ENCODE results near the gene CCDC92. TPM values are rescaled to one million over a fixed set of nuclear protein-coding genes. Genes with fewer than 3 reads are reported as not detected.

The CCDC92 gene
- total and polyA plus RNA-seq, 2 donors (not counting 1 experiment from before 2014, with no cell fraction given), result 26.6 to 36.2 TPM

DNA sequence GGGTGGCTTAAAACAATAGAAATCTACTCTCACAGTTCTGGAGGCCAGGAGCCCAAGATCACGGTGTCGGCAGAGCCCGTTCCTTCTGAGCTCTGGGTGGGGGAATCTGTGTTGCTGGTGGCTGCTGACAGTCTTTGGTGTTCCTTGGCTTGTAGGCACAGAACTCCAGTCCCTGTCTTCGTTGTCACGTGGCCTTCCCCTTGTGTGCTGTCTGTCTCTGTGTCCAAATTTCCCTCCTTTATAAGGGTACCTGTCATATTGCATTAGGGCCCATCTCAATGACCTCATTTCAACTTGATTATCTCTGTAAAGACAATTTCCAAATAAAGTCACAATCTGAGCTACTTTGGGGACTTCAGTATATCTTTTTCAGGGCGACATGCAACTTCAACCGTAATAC lies 81.6 kb downstream of the CCDC92 start:
- H3K4me2 ChIP-seq (replicated peaks; ENCODE audit: low read depth, low read length, poor library complexity, severe bottlenecking), result no peak overlapping the region
- no peaks in the 10 kb centered on the region for H3K9me3 Mint-ChIP-seq (ENCODE audit: insufficient read depth)
- no peaks in the 10 kb centered on the region for H3K4me1 Mint-ChIP-seq
- H3K9ac ChIP-seq (ENCODE audit: low read length), result no peak overlapping the region
- no peaks in the 10 kb centered on the region for H3K27me3 ChIP-seq (replicated peaks in 1 of 4; ENCODE audit: control extremely low read depth in 1 of 4, control insufficient read depth in 3 of 4, insufficient read depth in 4 of 4, low read length in 3 of 4)
- intact Hi-C loops (cut with micrococcal nuclease), result no loop called here
- H3K27ac Mint-ChIP-seq, result no peak overlapping the region
- peaks cover 4% of the 10 kb centered on the region for H3K27me3 Mint-ChIP-seq
- H3K9me3 ChIP-seq (ENCODE audit: control extremely low read depth in 1 of 3, control insufficient read depth in 2 of 3, insufficient read depth in 1 of 3, low read length in 2 of 3), result peaks cover 0 to 4% (median 0%) of the 10 kb centered on the region in 3 donors
- H3K4me3 Mint-ChIP-seq, result no peak overlapping the region
- no peak overlapping the region for H3K27ac ChIP-seq (ENCODE audit: low read length in 2 of 2)
- 97% methylated on average over 7 of the region's 7 CpGs for WGBS (ENCODE audit: insufficient coverage)
- H4K20me1 ChIP-seq (ENCODE audit: control insufficient read depth, insufficient read depth, low read length, poor library complexity, severe bottlenecking), result no peaks in the 10 kb centered on the region
- no peak overlapping the region for H3K4me3 ChIP-seq (ENCODE audit: control extremely low read depth in 1 of 5, extremely low read depth in 1 of 5, insufficient read depth in 1 of 5, low read depth in 2 of 5, low read length in 4 of 5)
- ATAC-seq (ENCODE audit: low read depth) (no peak), DNase-seq (no peak)
- CTCF ChIA-PET, result no interaction called here
- no peaks in the 10 kb centered on the region for H3K36me3 ChIP-seq (replicated peaks in 1 of 2; ENCODE audit: control extremely low read depth in 1 of 2, control insufficient read depth in 1 of 2, extremely low read depth in 1 of 2, insufficient read depth in 2 of 2, low read length in 1 of 2)
- H2AFZ ChIP-seq (ENCODE audit: insufficient read depth, low read depth, low read length, poor library complexity, severe bottlenecking), result no peak overlapping the region
- H3K4me1 ChIP-seq (ENCODE audit: control insufficient read depth in 2 of 2, insufficient read depth in 2 of 2, low read length in 2 of 2), result no peaks in the 10 kb centered on the region
- no peaks in the 10 kb centered on the region for H3K79me2 ChIP-seq (ENCODE audit: control insufficient read depth, insufficient read depth, low read length)
- TF ChIP-seq, protein P1, sequence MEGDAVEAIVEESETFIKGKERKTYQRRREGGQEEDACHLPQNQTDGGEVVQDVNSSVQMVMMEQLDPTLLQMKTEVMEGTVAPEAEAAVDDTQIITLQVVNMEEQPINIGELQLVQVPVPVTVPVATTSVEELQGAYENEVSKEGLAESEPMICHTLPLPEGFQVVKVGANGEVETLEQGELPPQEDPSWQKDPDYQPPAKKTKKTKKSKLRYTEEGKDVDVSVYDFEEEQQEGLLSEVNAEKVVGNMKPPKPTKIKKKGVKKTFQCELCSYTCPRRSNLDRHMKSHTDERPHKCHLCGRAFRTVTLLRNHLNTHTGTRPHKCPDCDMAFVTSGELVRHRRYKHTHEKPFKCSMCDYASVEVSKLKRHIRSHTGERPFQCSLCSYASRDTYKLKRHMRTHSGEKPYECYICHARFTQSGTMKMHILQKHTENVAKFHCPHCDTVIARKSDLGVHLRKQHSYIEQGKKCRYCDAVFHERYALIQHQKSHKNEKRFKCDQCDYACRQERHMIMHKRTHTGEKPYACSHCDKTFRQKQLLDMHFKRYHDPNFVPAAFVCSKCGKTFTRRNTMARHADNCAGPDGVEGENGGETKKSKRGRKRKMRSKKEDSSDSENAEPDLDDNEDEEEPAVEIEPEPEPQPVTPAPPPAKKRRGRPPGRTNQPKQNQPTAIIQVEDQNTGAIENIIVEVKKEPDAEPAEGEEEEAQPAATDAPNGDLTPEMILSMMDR (IDR thresholded peaks at IDR 0.05), result no peak
- TF ChIP-seq EZH2 (IDR thresholded peaks at IDR 0.05; ENCODE audit: borderline replicate concordance, insufficient read depth, low read depth, low read length, poor library complexity, severe bottlenecking), result no peak
- POLR2A ChIA-PET, result no interaction called here

DNA sequence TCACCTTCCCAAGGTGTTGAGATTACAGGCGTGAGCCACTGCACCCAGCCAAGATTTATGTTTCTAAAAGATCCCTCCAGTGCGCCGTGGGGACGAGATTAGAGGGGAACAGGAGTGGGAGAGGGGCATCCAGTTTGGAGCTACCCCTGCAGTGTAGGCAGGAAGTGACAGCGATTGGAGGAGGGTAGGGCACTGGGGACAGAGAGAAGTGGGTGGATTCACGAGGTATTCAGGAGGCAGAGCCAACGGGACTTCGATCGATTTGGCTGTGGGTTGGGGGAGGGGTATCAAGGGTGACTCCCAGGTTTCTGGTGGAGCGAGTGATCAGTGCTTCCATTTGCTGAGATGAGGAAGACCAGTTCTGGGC lies 82.1 kb downstream of the CCDC92 start:
- WGBS (ENCODE audit: insufficient coverage), result 83% methylated on average over 8 of the region's 10 CpGs
- no peak for DNase-seq
- H3K27ac ChIP-seq (ENCODE audit: low read length in 2 of 2), result no peak overlapping the region
- POLR2A ChIA-PET, result no interaction called here
- Mint-ChIP-seq H3K9me3 (ENCODE audit: insufficient read depth) (peaks cover under 1% of the 10 kb centered on the region), H3K4me1 (no peaks in the 10 kb centered on the region), H3K27ac (no peak overlapping the region), H3K4me3 (no peak overlapping the region), H3K27me3 (peaks cover 4% of the 10 kb centered on the region)
- ATAC-seq (ENCODE audit: low read depth), result no peak
- H3K4me1 ChIP-seq (ENCODE audit: control insufficient read depth in 2 of 2, insufficient read depth in 2 of 2, low read length in 2 of 2), result no peaks in the 10 kb centered on the region
- no peak overlapping the region for H3K9ac ChIP-seq (ENCODE audit: low read length)
- no peak overlapping the region for H3K4me2 ChIP-seq (replicated peaks; ENCODE audit: low read depth, low read length, poor library complexity, severe bottlenecking)
- no peaks in the 10 kb centered on the region for H4K20me1 ChIP-seq (ENCODE audit: control insufficient read depth, insufficient read depth, low read length, poor library complexity, severe bottlenecking)
- TF ChIP-seq, protein P1 (IDR thresholded peaks at IDR 0.05), result no peak
- TF ChIP-seq EZH2 (IDR thresholded peaks at IDR 0.05; ENCODE audit: borderline replicate concordance, insufficient read depth, low read depth, low read length, poor library complexity, severe bottlenecking), result no peak
- intact Hi-C loops (cut with micrococcal nuclease), result no loop called here
- H3K9me3 ChIP-seq (ENCODE audit: control extremely low read depth in 1 of 3, control insufficient read depth in 2 of 3, insufficient read depth in 1 of 3, low read length in 2 of 3), result peaks cover 0 to 4% (median 0%) of the 10 kb centered on the region in 3 donors
- no peak overlapping the region for H3K4me3 ChIP-seq (ENCODE audit: control extremely low read depth in 1 of 5, extremely low read depth in 1 of 5, insufficient read depth in 1 of 5, low read depth in 2 of 5, low read length in 4 of 5)
- no peaks in the 10 kb centered on the region for H3K27me3 ChIP-seq (replicated peaks in 1 of 4; ENCODE audit: control extremely low read depth in 1 of 4, control insufficient read depth in 3 of 4, insufficient read depth in 4 of 4, low read length in 3 of 4)
- no peaks in the 10 kb centered on the region for H3K79me2 ChIP-seq (ENCODE audit: control insufficient read depth, insufficient read depth, low read length)
- no peak overlapping the region for H2AFZ ChIP-seq (ENCODE audit: insufficient read depth, low read depth, low read length, poor library complexity, severe bottlenecking)
- CTCF ChIA-PET, result no interaction called here
- H3K36me3 ChIP-seq (replicated peaks in 1 of 2; ENCODE audit: control extremely low read depth in 1 of 2, control insufficient read depth in 1 of 2, extremely low read depth in 1 of 2, insufficient read depth in 2 of 2, low read length in 1 of 2), result no peaks in the 10 kb centered on the region
